Right lobe of liver (tissue), 6 donors: ENCODE results near the gene ERVW-1. TPM values are rescaled to one million over a fixed set of nuclear protein-coding genes. Genes with fewer than 3 reads are reported as not detected.
"Not testable (repeated sequence)": the region's sequence is repeated elsewhere in the genome, so short reads cannot be mapped to it uniquely, and the experiment has no call there.

ENCODE experiments used
- ATAC-seq, 4 donors: fragments of 200-7000 bp; cut with Tn5 transposase; one replicate each; pipeline ENCODE4 v1.9.1; 2020; ENCODE audit warnings: mild to moderate bottlenecking in 4 of 4, moderate library complexity in 4 of 4
- DNase-seq, 3 donors: peaks; one replicate each; pipeline ENCODE4 v3.0.0-alpha.2; 2020
- H3K27ac ChIP-seq, 3 donors: fragments of 200-600 bp; one replicate each; pipeline ENCODE4 v1.8.0; 2022
- H3K27me3 ChIP-seq, 2 donors: fragments of 200-600 bp; one replicate each; pipeline ENCODE4 v1.8.0; 2022
- H3K36me3 ChIP-seq, 4 donors: fragments of 200-600 bp; sonication (generic) in 1 of 4; one replicate each; pipeline versions ENCODE4 v1.5.1 to v1.8.0; 2017 to 2022; ENCODE audit warnings: control low read depth in 1 of 4
- H3K4me1 ChIP-seq, 4 donors: fragments of 200-600 bp; sonication (generic) in 1 of 4; one replicate each; pipeline versions ENCODE4 v1.5.1 to v1.8.0; 2017 to 2022; ENCODE audit warnings: control low read depth in 1 of 4
- H3K4me3 ChIP-seq, 3 donors: fragments of 200-600 bp; one replicate each; pipeline ENCODE4 v1.8.0; 2022
- H3K9me3 ChIP-seq, 4 donors: fragments of 200-600 bp; sonication (generic) in 1 of 4; one replicate each; pipeline versions ENCODE4 v1.5.1 to v1.8.0; 2017 to 2022; ENCODE audit warnings: control low read depth in 1 of 4
- CTCF ChIP-seq, 4 donors: fragments of 200-600 bp in 3 of 4; fragments of 450-650 bp in 1 of 4; IDR thresholded peaks; one replicate each; pipeline versions ENCODE4 v1.5.1 to v1.8.0; 2016 to 2022; ENCODE audit warnings: antibody characterized with exemption in 4 of 4, mild to moderate bottlenecking in 2 of 4
- POLR2A ChIP-seq: fragments of 450-650 bp; IDR thresholded peaks from one replicate; pipeline ENCODE4 v1.6.1; 2017; ENCODE audit warnings: antibody characterized with exemption, mild to moderate bottlenecking
- WGBS: methylation state at CpG from one replicate; pipeline ENCODE4 v1.1.6; 2018; ENCODE audit warnings: low coverage, low lambda C conversion rate; ENCODE audit not compliant: insufficient coverage; ENCODE audit errors: missing lambda C conversion rate; 5-methylcytosine and 5-hydroxymethylcytosine counted together
- intact Hi-C, 2 donors: fragments of 100-400 bp; cut with DNase I; formaldehyde crosslinking; loops; one replicate each; pipeline versions ENCODE4 v1.11.2 to v1.14.1; 2022
- total RNA-seq, 6 experiments: library from RNA; depleted of rRNA in 2 of 6; stranded (reverse); fragments of >200 nt in 2 of 6; fragmentation: NEBNext Ultra II Directional in 3 of 6; extraction: Animal tissue kit (Norgen Biotek cat#: 25700) in 3 of 6; gene quantifications; one replicate each; pipeline versions ENCODE4 v1.1.0 to v1.2.4, GENCODE V29; 2016 to 2023
- donor health status: DM: no; HTN: yes; CAD: no.
- donor health status: DM: no; HTN: no; CAD: no.
- donor health status: DM: no; HTN: no; CAD: no.
- donor health status: DM: no; HTN: yes; CAD: no.
- donor health status: DM: no; HTN: yes; CAD: no.

ERVW-1 gene
- total RNA-seq, 6 experiments from 2014 or later = not detected

- ATAC-seq = no peak
- Histone ChIP-seq H3K27me3 (no peaks in the 10 kb centered on the region), H3K4me1 (no peaks in the 10 kb centered on the region), H3K36me3 (peaks cover 0 to 65% (median 2%) of the 10 kb centered on the region in 4 donors), H3K9me3 (no peaks in the 10 kb centered on the region), H3K27ac (no peak overlapping the region), H3K4me3 (no peak overlapping the region)
- intact Hi-C loops = no loop called here
- TF ChIP-seq POLR2A (no peak), CTCF (IDR thresholded peaks at IDR 0.05) (no peak)
- DNase-seq = no peak
- 83% methylated on average over 2 of the region's 2 CpGs for WGBS
These were observed 19.1 kb upstream of the ERVW-1 start for GRCh38 chr7:92496876-92497275.

- Histone ChIP-seq H3K9me3 (no peaks in the 10 kb centered on the region), H3K36me3 (peaks cover 0 to 60% (median 4%) of the 10 kb centered on the region in 4 donors), H3K4me3 (no peak overlapping the region), H3K27ac (no peak overlapping the region), H3K27me3 (no peaks in the 10 kb centered on the region), H3K4me1 (no peaks in the 10 kb centered on the region)
- WGBS = 50% methylated on average over 1 of the region's 1 CpG
- no peak for TF ChIP-seq POLR2A
- TF ChIP-seq CTCF (IDR thresholded peaks at IDR 0.05) = no peak
- intact Hi-C loops = no loop called here
- DNase-seq (no peak), ATAC-seq (peak in 2 of 4 donors; percentile 28 to 87)
These were observed 11.9 kb upstream of the ERVW-1 start for GRCh38 chr7:92489634-92490033.

GRCh38 chr7:92487804-92488203 lies 10.1 kb upstream of the ERVW-1 start:
- Histone ChIP-seq H3K27me3 (no peaks in the 10 kb centered on the region), H3K36me3 (peaks cover 0 to 44% (median 4%) of the 10 kb centered on the region in 4 donors), H3K4me1 (no peaks in the 10 kb centered on the region), H3K9me3 (no peaks in the 10 kb centered on the region), H3K4me3 (no peak overlapping the region), H3K27ac (no peak overlapping the region)
- no peak for ATAC-seq
- TF ChIP-seq POLR2A (no peak), CTCF (IDR thresholded peaks at IDR 0.05) (no peak)
- no peak for DNase-seq
- intact Hi-C loops = no loop called here

GRCh38 chr7:92485974-92486373 lies 8.2 kb upstream of the ERVW-1 start:
- no peak for TF ChIP-seq CTCF (IDR thresholded peaks at IDR 0.05)
- intact Hi-C loops = no loop called here
- no peak for ATAC-seq
- 100% methylated on average over 1 of the region's 2 CpGs for WGBS
- Histone ChIP-seq H3K27me3 (no peaks in the 10 kb centered on the region), H3K36me3 (peaks cover 0 to 25% (median 4%) of the 10 kb centered on the region in 4 donors), H3K9me3 (no peaks in the 10 kb centered on the region), H3K27ac (no peak overlapping the region), H3K4me1 (no peaks in the 10 kb centered on the region), H3K4me3 (no peak overlapping the region)
- no peak for DNase-seq

GRCh38 chr7:92485267-92485892 lies 7.6 kb upstream of the ERVW-1 start:
- no peak for TF ChIP-seq CTCF (IDR thresholded peaks at IDR 0.05)
- TF ChIP-seq POLR2A = no peak
- WGBS = 100% methylated on average over 2 of the region's 2 CpGs
- DNase-seq (no peak), ATAC-seq (no peak)
- intact Hi-C loops = no loop called here
- Histone ChIP-seq H3K4me3 (no peak overlapping the region), H3K36me3 (peaks cover 0 to 23% (median 4%) of the 10 kb centered on the region in 4 donors), H3K27ac (no peak overlapping the region), H3K27me3 (no peaks in the 10 kb centered on the region), H3K9me3 (no peaks in the 10 kb centered on the region), H3K4me1 (no peaks in the 10 kb centered on the region)

- H3K36me3 ChIP-seq = peaks cover 0 to 21% (median 4%) of the 10 kb centered on the region in 4 donors
- H3K9me3 ChIP-seq, H3K27ac ChIP-seq, ATAC-seq, H3K27me3 ChIP-seq, intact Hi-C loops, DNase-seq, H3K4me1 ChIP-seq, H3K4me3 ChIP-seq: not testable (repeated sequence)
- WGBS = 85% methylated on average over 6 of the region's 6 CpGs
These were observed 6.5 kb upstream of the ERVW-1 start for GRCh38 chr7:92484226-92484625.

- H3K27me3 ChIP-seq, DNase-seq, H3K27ac ChIP-seq, ATAC-seq, H3K4me1 ChIP-seq, H3K9me3 ChIP-seq, intact Hi-C loops, H3K4me3 ChIP-seq: not testable (repeated sequence)
- H3K36me3 ChIP-seq = peaks cover 0 to 16% (median 4%) of the 10 kb centered on the region in 4 donors
- WGBS = 73% methylated on average over 6 of the region's 6 CpGs
These were observed 5.9 kb upstream of the ERVW-1 start for GRCh38 chr7:92483624-92484023.
